ENCODE measurements around the gene SMIM23.

DNA sequence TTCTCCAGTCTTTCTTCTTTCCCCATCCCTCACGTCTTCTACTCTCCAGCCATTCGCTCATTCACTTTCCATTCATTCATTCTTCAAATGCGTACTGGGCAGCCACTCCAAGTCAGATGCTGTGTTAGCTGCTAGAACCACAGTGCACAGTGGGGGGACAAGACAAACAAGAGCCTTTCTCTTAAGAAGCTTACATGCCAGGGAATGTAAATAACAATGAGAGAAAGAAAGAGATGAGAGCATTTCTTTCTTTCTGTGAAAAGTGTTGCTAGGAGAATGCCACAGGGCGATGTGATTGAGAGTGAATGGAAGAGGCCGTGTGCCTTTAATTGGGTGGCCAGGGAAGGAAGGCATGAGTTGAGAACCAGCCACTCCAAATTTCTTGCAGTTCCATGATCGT, 46.3 kb upstream of the SMIM23 start:
- TF ChIP-seq CTCF (conservative IDR thresholded peaks at IDR 0.05; ENCODE audit: low read depth in 2 of 2) (no peak), REST (IDR thresholded peaks at IDR 0.05; ENCODE audit: unreplicated experiment) (no peak), EZH2phosphoT487 (IDR thresholded peaks at IDR 0.05; ENCODE audit: unreplicated experiment) (no peak), EZH2 (IDR thresholded peaks at IDR 0.05; ENCODE audit: low read depth, unreplicated experiment) (no peak), POLR2AphosphoS5 (IDR thresholded peaks at IDR 0.05; ENCODE audit: low read depth) (no peak), NANOG (IDR thresholded peaks at IDR 0.05; ENCODE audit: borderline replicate concordance) (no peak), ZNF331 (CRISPR knock-in tag; IDR thresholded peaks at IDR 0.05; ENCODE audit: low read depth) (no peak), CREB1 (CRISPR knock-in tag; IDR thresholded peaks at IDR 0.05; ENCODE audit: low read depth) (no peak), ETS1 (IDR thresholded peaks at IDR 0.05) (no peak), ZNF114 (CRISPR knock-in tag; IDR thresholded peaks at IDR 0.05) (no peak), STAT1 (IDR thresholded peaks at IDR 0.05; ENCODE audit: unreplicated experiment) (no peak), JUNB (IDR thresholded peaks at IDR 0.05; ENCODE audit: unreplicated experiment) (no peak)
- TF ChIP-seq, protein P1, sequence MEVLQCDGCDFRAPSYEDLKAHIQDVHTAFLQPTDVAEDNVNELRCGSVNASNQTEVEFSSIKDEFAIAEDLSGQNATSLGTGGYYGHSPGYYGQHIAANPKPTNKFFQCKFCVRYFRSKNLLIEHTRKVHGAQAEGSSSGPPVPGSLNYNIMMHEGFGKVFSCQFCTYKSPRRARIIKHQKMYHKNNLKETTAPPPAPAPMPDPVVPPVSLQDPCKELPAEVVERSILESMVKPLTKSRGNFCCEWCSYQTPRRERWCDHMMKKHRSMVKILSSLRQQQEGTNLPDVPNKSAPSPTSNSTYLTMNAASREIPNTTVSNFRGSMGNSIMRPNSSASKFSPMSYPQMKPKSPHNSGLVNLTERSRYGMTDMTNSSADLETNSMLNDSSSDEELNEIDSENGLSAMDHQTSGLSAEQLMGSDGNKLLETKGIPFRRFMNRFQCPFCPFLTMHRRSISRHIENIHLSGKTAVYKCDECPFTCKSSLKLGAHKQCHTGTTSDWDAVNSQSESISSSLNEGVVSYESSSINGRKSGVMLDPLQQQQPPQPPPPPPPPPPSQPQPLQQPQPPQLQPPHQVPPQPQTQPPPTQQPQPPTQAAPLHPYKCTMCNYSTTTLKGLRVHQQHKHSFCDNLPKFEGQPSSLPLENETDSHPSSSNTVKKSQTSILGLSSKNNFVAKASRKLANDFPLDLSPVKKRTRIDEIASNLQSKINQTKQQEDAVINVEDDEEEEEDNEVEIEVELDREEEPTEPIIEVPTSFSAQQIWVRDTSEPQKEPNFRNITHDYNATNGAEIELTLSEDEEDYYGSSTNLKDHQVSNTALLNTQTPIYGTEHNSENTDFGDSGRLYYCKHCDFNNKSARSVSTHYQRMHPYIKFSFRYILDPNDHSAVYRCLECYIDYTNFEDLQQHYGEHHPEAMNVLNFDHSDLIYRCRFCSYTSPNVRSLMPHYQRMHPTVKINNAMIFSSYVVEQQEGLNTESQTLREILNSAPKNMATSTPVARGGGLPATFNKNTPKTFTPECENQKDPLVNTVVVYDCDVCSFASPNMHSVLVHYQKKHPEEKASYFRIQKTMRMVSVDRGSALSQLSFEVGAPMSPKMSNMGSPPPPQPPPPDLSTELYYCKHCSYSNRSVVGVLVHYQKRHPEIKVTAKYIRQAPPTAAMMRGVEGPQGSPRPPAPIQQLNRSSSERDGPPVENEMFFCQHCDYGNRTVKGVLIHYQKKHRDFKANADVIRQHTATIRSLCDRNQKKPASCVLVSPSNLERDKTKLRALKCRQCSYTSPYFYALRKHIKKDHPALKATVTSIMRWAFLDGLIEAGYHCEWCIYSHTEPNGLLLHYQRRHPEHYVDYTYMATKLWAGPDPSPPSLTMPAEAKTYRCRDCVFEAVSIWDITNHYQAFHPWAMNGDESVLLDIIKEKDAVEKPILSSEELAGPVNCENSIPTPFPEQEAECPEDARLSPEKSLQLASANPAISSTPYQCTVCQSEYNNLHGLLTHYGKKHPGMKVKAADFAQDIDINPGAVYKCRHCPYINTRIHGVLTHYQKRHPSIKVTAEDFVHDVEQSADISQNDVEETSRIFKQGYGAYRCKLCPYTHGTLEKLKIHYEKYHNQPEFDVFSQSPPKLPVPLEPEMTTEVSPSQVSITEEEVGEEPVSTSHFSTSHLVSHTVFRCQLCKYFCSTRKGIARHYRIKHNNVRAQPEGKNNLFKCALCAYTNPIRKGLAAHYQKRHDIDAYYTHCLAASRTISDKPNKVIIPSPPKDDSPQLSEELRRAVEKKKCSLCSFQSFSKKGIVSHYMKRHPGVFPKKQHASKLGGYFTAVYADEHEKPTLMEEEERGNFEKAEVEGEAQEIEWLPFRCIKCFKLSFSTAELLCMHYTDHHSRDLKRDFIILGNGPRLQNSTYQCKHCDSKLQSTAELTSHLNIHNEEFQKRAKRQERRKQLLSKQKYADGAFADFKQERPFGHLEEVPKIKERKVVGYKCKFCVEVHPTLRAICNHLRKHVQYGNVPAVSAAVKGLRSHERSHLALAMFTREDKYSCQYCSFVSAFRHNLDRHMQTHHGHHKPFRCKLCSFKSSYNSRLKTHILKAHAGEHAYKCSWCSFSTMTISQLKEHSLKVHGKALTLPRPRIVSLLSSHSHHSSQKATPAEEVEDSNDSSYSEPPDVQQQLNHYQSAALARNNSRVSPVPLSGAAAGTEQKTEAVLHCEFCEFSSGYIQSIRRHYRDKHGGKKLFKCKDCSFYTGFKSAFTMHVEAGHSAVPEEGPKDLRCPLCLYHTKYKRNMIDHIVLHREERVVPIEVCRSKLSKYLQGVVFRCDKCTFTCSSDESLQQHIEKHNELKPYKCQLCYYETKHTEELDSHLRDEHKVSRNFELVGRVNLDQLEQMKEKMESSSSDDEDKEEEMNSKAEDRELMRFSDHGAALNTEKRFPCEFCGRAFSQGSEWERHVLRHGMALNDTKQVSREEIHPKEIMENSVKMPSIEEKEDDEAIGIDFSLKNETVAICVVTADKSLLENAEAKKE (CRISPR knock-in tag; IDR thresholded peaks at IDR 0.05) = 0 out of 2 replicates have a peak, but pooled peaks have one; percentile 22
